Measurements from ENCODE around the gene WDR36. TPM values are rescaled to one million over a fixed set of nuclear protein-coding genes. Genes with fewer than 3 reads are reported as not detected.

The WDR36 gene
- total RNA-seq, 1 donor from 2014 or later, result 31.0 TPM

DNA sequence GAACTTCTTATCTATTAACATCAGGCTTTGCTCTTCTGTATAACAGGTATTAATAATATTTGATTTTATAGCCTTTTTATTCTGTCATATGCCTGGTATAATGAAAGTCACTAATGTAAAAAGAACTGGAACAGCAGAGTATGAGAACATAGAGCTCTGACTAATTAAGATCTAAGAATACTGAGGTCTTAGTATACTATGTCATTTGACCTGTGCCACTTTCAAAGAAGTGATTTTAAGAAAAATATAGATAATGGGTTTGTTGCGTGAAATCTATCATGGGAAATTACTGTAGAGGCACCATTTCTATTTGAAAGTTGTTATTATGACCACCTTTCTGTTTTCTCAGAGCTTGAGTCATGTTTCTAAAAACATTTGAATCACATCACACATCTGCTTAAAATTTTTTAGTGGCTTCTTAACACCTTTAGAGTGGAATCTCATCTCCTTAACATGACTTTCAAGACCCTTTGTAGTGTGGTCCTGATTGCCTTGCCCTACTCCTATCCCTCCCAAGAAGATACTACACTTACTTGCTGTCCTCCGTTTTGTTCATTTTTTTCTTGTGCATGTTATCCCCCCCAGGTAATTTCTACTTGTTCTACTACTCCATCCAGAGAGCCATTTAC, 14.3 kb downstream of the WDR36 start:
- peaks cover 15% of the 10 kb centered on the region for H3K36me3 Mint-ChIP-seq (ENCODE audit: low read depth)
- no peaks in the 10 kb centered on the region for H3K4me1 Mint-ChIP-seq
- no peaks in the 10 kb centered on the region for H3K9me3 Mint-ChIP-seq
- H3K4me3 Mint-ChIP-seq, result no peak overlapping the region
- TF ChIP-seq CTCF (conservative IDR thresholded peaks at IDR 0.05), result no peak
- no peak for DNase-seq (ENCODE audit: low read depth, low spot score)
- H3K27ac Mint-ChIP-seq (ENCODE audit: unreplicated experiment), result no peak overlapping the region
- H3K27me3 Mint-ChIP-seq (ENCODE audit: low read depth), result no peaks in the 10 kb centered on the region

DNA sequence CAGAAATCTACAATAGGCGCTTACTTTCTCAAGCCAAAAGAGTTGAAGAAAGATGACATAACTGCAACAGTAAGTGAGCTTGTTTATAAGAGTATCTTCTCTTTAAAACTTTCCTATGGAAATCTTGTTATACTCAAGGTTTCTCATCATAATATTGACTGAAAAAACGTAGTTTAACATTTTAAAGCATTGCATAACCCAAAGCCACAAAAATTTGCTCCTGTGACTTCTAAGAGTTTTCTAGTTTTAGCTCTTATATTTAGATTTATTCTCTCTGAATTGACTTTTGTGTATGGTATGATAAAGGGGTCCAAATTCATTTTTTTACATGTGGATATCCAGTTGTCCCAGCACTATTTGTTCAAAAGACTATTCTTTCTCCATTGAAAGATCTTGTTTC, 15.2 kb downstream of the WDR36 start:
- H3K4me3 Mint-ChIP-seq, result no peak overlapping the region
- no peaks in the 10 kb centered on the region for H3K4me1 Mint-ChIP-seq
- H3K27ac Mint-ChIP-seq (ENCODE audit: unreplicated experiment), result no peak overlapping the region
- no peaks in the 10 kb centered on the region for H3K27me3 Mint-ChIP-seq (ENCODE audit: low read depth)
- peaks cover 18% of the 10 kb centered on the region for H3K36me3 Mint-ChIP-seq (ENCODE audit: low read depth)
- no peak for DNase-seq (ENCODE audit: low read depth, low spot score)
- no peak for TF ChIP-seq CTCF (conservative IDR thresholded peaks at IDR 0.05)
- no peaks in the 10 kb centered on the region for H3K9me3 Mint-ChIP-seq

DNA sequence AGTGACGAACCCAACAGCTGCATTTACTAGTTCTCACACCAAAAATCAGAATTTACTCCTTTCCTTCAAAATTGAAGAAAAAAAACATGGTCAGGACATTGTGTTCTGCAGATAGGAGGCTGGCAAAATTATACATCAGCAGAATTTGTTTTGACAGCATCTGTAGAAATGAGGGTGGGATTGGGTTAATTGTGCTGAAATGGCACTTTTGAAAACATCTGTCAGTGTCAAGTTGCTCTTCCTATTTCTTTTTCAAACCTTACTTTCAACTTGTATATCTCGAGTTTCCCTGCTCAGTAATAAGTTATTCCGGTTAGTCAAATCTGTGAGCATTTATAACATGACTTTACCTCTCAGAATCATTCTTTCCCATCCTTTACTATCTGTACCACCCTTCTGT, 19.8 kb downstream of the WDR36 start:
- Mint-ChIP-seq H3K4me3 (no peak overlapping the region), H3K27ac (ENCODE audit: unreplicated experiment) (no peak overlapping the region), H3K36me3 (ENCODE audit: low read depth) (peaks cover 7% of the 10 kb centered on the region)

DNA sequence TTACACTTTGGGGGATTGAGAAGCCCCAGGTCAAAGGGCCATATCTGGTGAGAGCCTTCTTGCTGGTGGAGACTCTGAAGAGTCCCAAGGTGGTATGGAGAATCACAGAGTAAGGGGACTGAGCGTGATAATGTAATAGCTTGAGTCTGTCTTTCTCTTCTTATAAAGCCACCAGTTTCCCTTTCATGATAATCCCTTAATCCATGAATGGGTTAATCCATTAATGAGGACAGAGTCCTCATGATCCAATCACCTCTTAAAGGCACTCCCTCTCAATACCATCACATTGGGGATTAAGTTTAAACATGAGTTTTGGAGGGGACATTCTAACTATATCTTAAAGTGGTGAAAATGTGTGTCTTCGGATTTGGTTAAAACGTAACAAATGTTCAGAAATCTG, 21.5 kb downstream of the WDR36 start:
- Mint-ChIP-seq H3K27me3 (ENCODE audit: low read depth) (no peaks in the 10 kb centered on the region), H3K4me1 (no peaks in the 10 kb centered on the region), H3K36me3 (ENCODE audit: low read depth) (peaks cover 3% of the 10 kb centered on the region), H3K4me3 (no peak overlapping the region), H3K9me3 (no peaks in the 10 kb centered on the region), H3K27ac (ENCODE audit: unreplicated experiment) (no peak overlapping the region)
- no peak for DNase-seq (ENCODE audit: low read depth, low spot score)
- no peak for TF ChIP-seq CTCF (conservative IDR thresholded peaks at IDR 0.05)

More for the DNA sequence above, 19.8 kb downstream of the WDR36 start:
- no peak for DNase-seq (ENCODE audit: low read depth, low spot score)
- Mint-ChIP-seq H3K9me3 (no peaks in the 10 kb centered on the region), H3K4me1 (no peaks in the 10 kb centered on the region), H3K27me3 (ENCODE audit: low read depth) (no peaks in the 10 kb centered on the region)
- TF ChIP-seq CTCF (conservative IDR thresholded peaks at IDR 0.05), result no peak

DNA sequence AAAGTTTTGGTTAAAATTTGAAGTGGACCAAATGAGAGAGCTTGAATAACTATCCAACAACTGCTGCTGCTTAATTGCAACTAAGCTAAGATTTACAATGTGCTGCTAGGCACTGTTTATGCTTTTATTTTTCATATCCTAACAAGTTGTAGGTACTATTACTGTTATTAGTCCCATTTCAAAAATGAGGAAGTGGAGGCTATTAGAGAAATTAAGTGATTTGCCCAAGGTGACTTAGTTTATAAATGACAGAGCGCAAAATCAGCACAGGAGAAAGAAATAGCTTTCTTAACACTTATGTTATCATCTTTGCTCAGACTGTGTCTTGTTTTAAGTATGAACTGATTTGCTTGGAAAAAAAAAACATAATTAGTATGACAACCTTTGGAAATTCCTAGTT, 23.1 kb downstream of the WDR36 start:
- H3K4me1 Mint-ChIP-seq, result no peaks in the 10 kb centered on the region
- H3K9me3 Mint-ChIP-seq, result no peaks in the 10 kb centered on the region
- H3K27me3 Mint-ChIP-seq (ENCODE audit: low read depth), result no peaks in the 10 kb centered on the region
- H3K27ac Mint-ChIP-seq (ENCODE audit: unreplicated experiment), result no peak overlapping the region
- DNase-seq (ENCODE audit: low read depth, low spot score), result no peak
- no peak for TF ChIP-seq CTCF (conservative IDR thresholded peaks at IDR 0.05)
- no peak overlapping the region for H3K4me3 Mint-ChIP-seq
- peaks cover 3% of the 10 kb centered on the region for H3K36me3 Mint-ChIP-seq (ENCODE audit: low read depth)
